K562 (cell line): ENCODE data around the gene POU3F1. TPM values are rescaled to one million over a fixed set of nuclear protein-coding genes. Genes with fewer than 3 reads are reported as not detected.

ENCODE experiments used
- ATAC-seq: fragments of 200-7000 bp; cut with Tn5 transposase; 3 replicates; pipeline ENCODE4 v1.9.1; 2020; ENCODE audit warnings: moderate library complexity
- BruUV-seq: library from RNA; stranded (reverse); fragments of 400-500 nt; replicated peaks from 2 replicates; lab custom pipeline; 2021; lab: Mats Ljungman, UMichigan
- CTCF ChIA-PET: fragments of 300-600 bp; formaldehyde crosslinking; extraction: SDS; loops from one replicate; lab custom pipeline; 2021; ENCODE audit warnings: low intra/inter-chr PET ratio; lab: Yijun Ruan, JAX
- POLR2A ChIA-PET: fragments of 300-600, 350-650 bp; sonication (Branson Sonifier 250); formaldehyde crosslinking; extraction: SDS; loops from one replicate; lab custom pipeline; 2021; ENCODE audit warnings: antibody characterized with exemption, inconsistent platforms; lab: Yijun Ruan, JAX
- DNase-seq, 4 experiments: peaks; one replicate each; pipeline versions ENCODE4 v3.0.0 to v3.0.0-alpha.2; 2011 to 2018; ENCODE audit warnings: low spot score in 3 of 4, mixed read lengths in 3 of 4; ENCODE audit errors: extremely low read depth in 1 of 4
- FAIRE-seq: peaks from 2 replicates; lab custom pipeline; 2011; peaks lifted over from hg19 to GRCh38; lab: Jason Lieb, UNC
- H2AFZ ChIP-seq: 2 replicates; pipeline ENCODE4 v1.6.0; 2011; ENCODE audit warnings: low read depth, low read length, control low read depth, inconsistent platforms
- H3K27ac ChIP-seq: fragments of 200-600 bp; 3 replicates; pipeline ENCODE4 v1.8.0; 2011; ENCODE audit warnings: low read depth, mild to moderate bottlenecking, control low read depth, inconsistent platforms, low read length, moderate library complexity, mixed read lengths; ENCODE audit errors: extremely low read depth
- H3K27me3 ChIP-seq, 2 experiments: fragments of 300-600 bp in 1 of 2; 2 replicates in 1 of 2; 3 replicates in 1 of 2; pipeline versions ENCODE4 v1.6.0 to v1.8.0; 2011; ENCODE audit warnings: inconsistent platforms in 2 of 2, low read length in 2 of 2, mild to moderate bottlenecking in 1 of 2, mixed read lengths in 1 of 2, moderate library complexity in 1 of 2; ENCODE audit not compliant: control insufficient read depth in 2 of 2, insufficient read depth in 2 of 2
- H3K36me3 ChIP-seq: fragments of 300-600 bp; 3 replicates; pipeline ENCODE4 v1.8.0; 2011; ENCODE audit warnings: mild to moderate bottlenecking, low read length, inconsistent platforms; ENCODE audit not compliant: control insufficient read depth, insufficient read depth
- H3K4me1 ChIP-seq, 2 experiments: fragments of 200-600 bp in 1 of 2; replicated peaks in 1 of 2; 2 replicates in 1 of 2; 3 replicates in 1 of 2; pipeline versions ENCODE4 v1.5.1 to v1.8.0; 2011; ENCODE audit warnings: inconsistent platforms in 2 of 2, low read length in 2 of 2, mild to moderate bottlenecking in 1 of 2, mixed read lengths in 1 of 2, moderate library complexity in 1 of 2; ENCODE audit not compliant: control insufficient read depth in 2 of 2, insufficient read depth in 2 of 2
- H3K4me2 ChIP-seq: 2 replicates; pipeline ENCODE4 v1.6.1; 2011; ENCODE audit warnings: low read length, control low read depth, inconsistent platforms, mixed read lengths; ENCODE audit not compliant: insufficient read depth
- H3K4me3 ChIP-seq: fragments of 200-600 bp; sonication (generic), shearing (Covaris generic); 2 replicates; pipeline ENCODE4 v1.5.1; 2016; ENCODE audit warnings: control low read depth, inconsistent platforms
- H3K79me2 ChIP-seq: fragments of 200-600 bp; 3 replicates; pipeline ENCODE4 v1.8.0; 2011; ENCODE audit warnings: low read length, inconsistent platforms; ENCODE audit not compliant: control insufficient read depth, insufficient read depth
- H3K9ac ChIP-seq, 2 experiments: 2 replicates each; pipeline versions ENCODE4 v1.6.0 to v1.6.1; 2011; ENCODE audit warnings: low read depth in 2 of 2, low read length in 2 of 2, control low read depth in 1 of 2, inconsistent platforms in 1 of 2, mild to moderate bottlenecking in 1 of 2, mixed read lengths in 1 of 2; ENCODE audit not compliant: insufficient read depth in 1 of 2
- H3K9me1 ChIP-seq: one replicate; pipeline ENCODE4 v1.6.0; 2011; ENCODE audit warnings: inconsistent platforms, mild to moderate bottlenecking, low read length, moderate library complexity; ENCODE audit not compliant: control insufficient read depth, insufficient read depth
- H3K9me3 ChIP-seq: replicated peaks from 2 replicates; pipeline ENCODE4 v1.5.1; 2011; ENCODE audit warnings: low read depth, low read length, inconsistent platforms; ENCODE audit not compliant: control insufficient read depth, insufficient read depth
- H4K20me1 ChIP-seq: replicated peaks from 2 replicates; pipeline ENCODE4 v1.6.1; 2011; ENCODE audit warnings: low read length, inconsistent platforms, mixed read lengths; ENCODE audit not compliant: control insufficient read depth, insufficient read depth
- CCNT2 ChIP-seq: IDR thresholded peaks from 2 replicates; pipeline ENCODE4 v1.6.1; 2011; ENCODE audit warnings: borderline replicate concordance, low read depth, mild to moderate bottlenecking, moderate library complexity, mixed read lengths, low read length; ENCODE audit not compliant: insufficient read length; ENCODE audit errors: extremely low read depth
- DPF2 ChIP-seq: fragments of 450-650 bp; IDR thresholded peaks from 2 replicates; pipeline ENCODE4 v1.6.1; 2016
- NFE2L1 ChIP-seq: fragments of 450-650 bp; IDR thresholded peaks from 2 replicates; pipeline ENCODE4 v1.6.1; 2016; ENCODE audit warnings: missing genetic modification characterization, low read depth, mild to moderate bottlenecking, missing compliant biosample characterization, moderate library complexity, borderline replicate concordance
- PML ChIP-seq: IDR thresholded peaks from 2 replicates; pipeline ENCODE4 v1.6.1; 2012; ENCODE audit warnings: low read length, inconsistent platforms
- SUPT5H ChIP-seq: fragments of 450-650 bp; IDR thresholded peaks from 2 replicates; pipeline ENCODE4 v1.6.1; 2016
- TAF1 ChIP-seq: IDR thresholded peaks from 2 replicates; pipeline ENCODE4 v1.6.1; 2011; ENCODE audit warnings: mild to moderate bottlenecking, low read length, moderate library complexity; ENCODE audit not compliant: insufficient read depth, control insufficient read depth, severe bottlenecking; ENCODE audit errors: extremely low read depth
- ZBTB17 ChIP-seq: fragments of 450-650 bp; formaldehyde crosslinking; IDR thresholded peaks from 2 replicates; pipeline ENCODE4 v1.4.0; 2020; ENCODE audit warnings: mild to moderate bottlenecking
- ZNF175 ChIP-seq: fragments of 200-800 bp; sonication (Bioruptor generic); IDR thresholded peaks from 2 replicates; pipeline ENCODE4 v1.6.1; 2016; ENCODE audit warnings: low read depth, mild to moderate bottlenecking, missing genetic modification characterization, missing compliant biosample characterization
- ZNF766 ChIP-seq: fragments of 200-800 bp; sonication (Bioruptor generic); conservative IDR thresholded peaks from 2 replicates; pipeline ENCODE4 v1.6.1; 2016; ENCODE audit warnings: missing genetic modification characterization, missing compliant biosample characterization
- WGBS: fragments of 100-300 bp; shearing (Covaris generic); methylation state at CpG from one replicate; pipeline ENCODE4 v1.1.6; 2016; ENCODE audit warnings: low coverage, mixed read lengths; ENCODE audit not compliant: insufficient coverage; ENCODE audit errors: missing lambda C conversion rate; 5-methylcytosine and 5-hydroxymethylcytosine counted together
- in situ Hi-C: fragments of 300-500 bp; cut with MboI; formaldehyde crosslinking; loops from 4 replicates; pipeline ENCODE4 v1.15.0; 2018; ENCODE audit warnings: inconsistent platforms, mixed read lengths
- intact Hi-C: fragments of 100-400 bp; cut with micrococcal nuclease; formaldehyde crosslinking; loops from 2 replicates; pipeline ENCODE4 v1.14.2; 2022
- polyA plus RNA-seq, 8 experiments: library from polyadenylated mRNA; depleted of rRNA in 4 of 8; stranded (reverse) in 5 of 8; unstranded in 3 of 8; fragments of >200 nt; fragmentation: Nextera tagmentation in 2 of 8; fragmentation: Illumina TruSeq in 1 of 8; extraction: Ambion mirVana in 2 of 8; extraction: Trizol in 1 of 8; gene quantifications; 2 replicates each; pipeline versions ENCODE4 v1.2.1 to v1.2.3, GENCODE V29; 2011 to 2014; ENCODE audit warnings: inconsistent platforms in 1 of 8, missing spikeins in 1 of 8
- total RNA-seq, 7 experiments: library from RNA; depleted of rRNA in 6 of 7; stranded (reverse); fragments of >200 nt in 6 of 7; fragmentation: Illumina TruSeq in 2 of 7; extraction: Trizol in 2 of 7; gene quantifications; 2 replicates each; pipeline versions ENCODE4 v1.2.1 to v1.2.3, GENCODE V29; 2011 to 2021; ENCODE audit warnings: low replicate concordance in 1 of 7
- TF ChIP-seq, protein P1 (sequence below): fragments of 250-450 bp; sonication (Bioruptor Pico); IDR thresholded peaks from 2 replicates; pipeline ENCODE4 v1.5.0; 2020; ENCODE audit warnings: mild to moderate bottlenecking, borderline replicate concordance
- TF ChIP-seq, protein P2 (sequence below): fragments of 450-650 bp; IDR thresholded peaks from 2 replicates; pipeline ENCODE4 v1.6.1; 2016; ENCODE audit warnings: low read depth

The POU3F1 gene
- total and polyA plus RNA-seq, 9 of the 15 experiments (the other 6 are each of a cell fraction or from before 2014, with no cell fraction given): 0.09 TPM; not detected in 8

DNA sequence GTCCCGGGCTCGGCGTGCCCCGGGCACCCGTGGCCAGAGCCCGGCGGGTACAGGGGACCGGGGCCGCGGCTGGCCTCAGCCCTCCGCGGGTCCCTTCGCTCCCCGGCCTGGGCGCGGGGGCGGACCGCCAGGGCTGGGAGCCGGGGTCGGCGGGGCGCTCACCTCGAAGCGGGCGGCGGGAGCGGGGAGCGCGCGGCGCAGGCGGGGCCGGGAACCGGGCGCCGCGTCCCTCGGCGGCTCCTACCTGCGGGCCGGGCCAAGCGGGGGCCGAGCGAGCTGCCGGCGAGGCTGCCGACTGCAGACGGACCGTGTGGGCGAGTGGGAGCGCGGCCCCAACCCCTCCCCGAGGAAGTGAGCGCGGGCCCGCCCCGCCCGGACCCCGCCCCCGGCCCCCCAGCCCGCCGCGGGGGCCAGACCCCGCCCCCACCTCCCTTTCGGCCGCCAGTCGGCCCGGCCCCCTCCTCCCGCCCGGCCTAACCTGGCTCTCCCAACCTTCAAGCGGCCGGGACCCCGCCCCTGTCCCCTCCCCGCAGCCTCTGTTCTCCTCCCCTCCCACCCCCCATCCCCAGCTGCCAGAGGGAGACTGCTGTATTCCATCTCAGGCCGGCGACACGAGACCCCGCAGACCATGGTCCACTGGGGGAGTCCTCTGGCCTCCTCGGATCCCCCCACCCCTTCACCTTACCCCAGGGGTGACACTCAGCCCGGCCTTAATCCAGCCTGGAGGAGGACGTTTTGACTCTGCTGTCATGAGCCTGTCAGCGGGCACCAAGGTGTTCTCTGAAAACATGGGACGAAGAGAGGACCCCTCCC is 41.2 kb downstream of the POU3F1 start, which contains the start of gene FHL3:
FHL3 (minus strand) TSS at position 320 of the 813 bp plus-strand sequence. CDS start 6,102 bp downstream, outside the sequence.
- H3K4me2 ChIP-seq: peak within 1 kb of the TSS; percentile 92
- peak within 1 kb of the TSS; percentile 82 for H3K27ac ChIP-seq
- no peaks in the 10 kb centered on the region for H3K9me1 ChIP-seq
- H3K4me3 ChIP-seq: peak within 1 kb of the TSS; percentile 65
- H2AFZ ChIP-seq: peak within 1 kb of the TSS; percentile 82
- POLR2A ChIA-PET: interaction anchor here (0.6 to 1.0 kb wide), 2 partner anchors 11 to 1813 kb away, joined by 3 to 4 read pairs; no protein-coding TSS in a partner anchor
- FAIRE-seq (no peak), DNase-seq (peak; percentile 95 to 96 (median 96)), ATAC-seq (peak; percentile 64)
- H4K20me1 ChIP-seq: 0 out of 2 replicates have a peak, but pooled peaks cover 12% of the 10 kb centered on the region
- H3K79me2 ChIP-seq: peaks cover 56% of the 10 kb centered on the region
- no TSS peak for BruUV-seq
- no peaks in the 10 kb centered on the region for H3K27me3 ChIP-seq
- peaks cover 33% of the 10 kb centered on the region for H3K36me3 ChIP-seq
- 1% methylated on average over 34 of the region's 83 CpGs for WGBS
- CTCF ChIA-PET: no interaction called here
- in situ Hi-C loops (no loop called here), intact Hi-C loops (no loop called here)
- no peaks in the 10 kb centered on the region for H3K9me3 ChIP-seq
- H3K9ac ChIP-seq: peak within 1 kb of the TSS; percentile 86 to 99
- peaks cover 58% of the 10 kb centered on the region in 2 experiments for H3K4me1 ChIP-seq
- TF ChIP-seq CCNT2 (peak; percentile 73), ZNF766 (CRISPR knock-in tag) (no peak), SUPT5H (peak; percentile 56; the same call in 1 of the 2 replicates), DPF2 (0 out of 2 replicates have a peak, but pooled peaks have one; percentile 19), TAF1 (peak; percentile 91), PML (peak; percentile 43; the same call in 1 of the 2 replicates), NFE2L1 (tag) (no peak), ZNF175 (no peak), ZBTB17 (CRISPR knock-in tag) (no peak)
- TF ChIP-seq, protein P1, sequence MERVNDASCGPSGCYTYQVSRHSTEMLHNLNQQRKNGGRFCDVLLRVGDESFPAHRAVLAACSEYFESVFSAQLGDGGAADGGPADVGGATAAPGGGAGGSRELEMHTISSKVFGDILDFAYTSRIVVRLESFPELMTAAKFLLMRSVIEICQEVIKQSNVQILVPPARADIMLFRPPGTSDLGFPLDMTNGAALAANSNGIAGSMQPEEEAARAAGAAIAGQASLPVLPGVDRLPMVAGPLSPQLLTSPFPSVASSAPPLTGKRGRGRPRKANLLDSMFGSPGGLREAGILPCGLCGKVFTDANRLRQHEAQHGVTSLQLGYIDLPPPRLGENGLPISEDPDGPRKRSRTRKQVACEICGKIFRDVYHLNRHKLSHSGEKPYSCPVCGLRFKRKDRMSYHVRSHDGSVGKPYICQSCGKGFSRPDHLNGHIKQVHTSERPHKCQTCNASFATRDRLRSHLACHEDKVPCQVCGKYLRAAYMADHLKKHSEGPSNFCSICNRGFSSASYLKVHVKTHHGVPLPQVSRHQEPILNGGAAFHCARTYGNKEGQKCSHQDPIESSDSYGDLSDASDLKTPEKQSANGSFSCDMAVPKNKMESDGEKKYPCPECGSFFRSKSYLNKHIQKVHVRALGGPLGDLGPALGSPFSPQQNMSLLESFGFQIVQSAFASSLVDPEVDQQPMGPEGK (CRISPR knock-in tag): no peak
- TF ChIP-seq, protein P2, sequence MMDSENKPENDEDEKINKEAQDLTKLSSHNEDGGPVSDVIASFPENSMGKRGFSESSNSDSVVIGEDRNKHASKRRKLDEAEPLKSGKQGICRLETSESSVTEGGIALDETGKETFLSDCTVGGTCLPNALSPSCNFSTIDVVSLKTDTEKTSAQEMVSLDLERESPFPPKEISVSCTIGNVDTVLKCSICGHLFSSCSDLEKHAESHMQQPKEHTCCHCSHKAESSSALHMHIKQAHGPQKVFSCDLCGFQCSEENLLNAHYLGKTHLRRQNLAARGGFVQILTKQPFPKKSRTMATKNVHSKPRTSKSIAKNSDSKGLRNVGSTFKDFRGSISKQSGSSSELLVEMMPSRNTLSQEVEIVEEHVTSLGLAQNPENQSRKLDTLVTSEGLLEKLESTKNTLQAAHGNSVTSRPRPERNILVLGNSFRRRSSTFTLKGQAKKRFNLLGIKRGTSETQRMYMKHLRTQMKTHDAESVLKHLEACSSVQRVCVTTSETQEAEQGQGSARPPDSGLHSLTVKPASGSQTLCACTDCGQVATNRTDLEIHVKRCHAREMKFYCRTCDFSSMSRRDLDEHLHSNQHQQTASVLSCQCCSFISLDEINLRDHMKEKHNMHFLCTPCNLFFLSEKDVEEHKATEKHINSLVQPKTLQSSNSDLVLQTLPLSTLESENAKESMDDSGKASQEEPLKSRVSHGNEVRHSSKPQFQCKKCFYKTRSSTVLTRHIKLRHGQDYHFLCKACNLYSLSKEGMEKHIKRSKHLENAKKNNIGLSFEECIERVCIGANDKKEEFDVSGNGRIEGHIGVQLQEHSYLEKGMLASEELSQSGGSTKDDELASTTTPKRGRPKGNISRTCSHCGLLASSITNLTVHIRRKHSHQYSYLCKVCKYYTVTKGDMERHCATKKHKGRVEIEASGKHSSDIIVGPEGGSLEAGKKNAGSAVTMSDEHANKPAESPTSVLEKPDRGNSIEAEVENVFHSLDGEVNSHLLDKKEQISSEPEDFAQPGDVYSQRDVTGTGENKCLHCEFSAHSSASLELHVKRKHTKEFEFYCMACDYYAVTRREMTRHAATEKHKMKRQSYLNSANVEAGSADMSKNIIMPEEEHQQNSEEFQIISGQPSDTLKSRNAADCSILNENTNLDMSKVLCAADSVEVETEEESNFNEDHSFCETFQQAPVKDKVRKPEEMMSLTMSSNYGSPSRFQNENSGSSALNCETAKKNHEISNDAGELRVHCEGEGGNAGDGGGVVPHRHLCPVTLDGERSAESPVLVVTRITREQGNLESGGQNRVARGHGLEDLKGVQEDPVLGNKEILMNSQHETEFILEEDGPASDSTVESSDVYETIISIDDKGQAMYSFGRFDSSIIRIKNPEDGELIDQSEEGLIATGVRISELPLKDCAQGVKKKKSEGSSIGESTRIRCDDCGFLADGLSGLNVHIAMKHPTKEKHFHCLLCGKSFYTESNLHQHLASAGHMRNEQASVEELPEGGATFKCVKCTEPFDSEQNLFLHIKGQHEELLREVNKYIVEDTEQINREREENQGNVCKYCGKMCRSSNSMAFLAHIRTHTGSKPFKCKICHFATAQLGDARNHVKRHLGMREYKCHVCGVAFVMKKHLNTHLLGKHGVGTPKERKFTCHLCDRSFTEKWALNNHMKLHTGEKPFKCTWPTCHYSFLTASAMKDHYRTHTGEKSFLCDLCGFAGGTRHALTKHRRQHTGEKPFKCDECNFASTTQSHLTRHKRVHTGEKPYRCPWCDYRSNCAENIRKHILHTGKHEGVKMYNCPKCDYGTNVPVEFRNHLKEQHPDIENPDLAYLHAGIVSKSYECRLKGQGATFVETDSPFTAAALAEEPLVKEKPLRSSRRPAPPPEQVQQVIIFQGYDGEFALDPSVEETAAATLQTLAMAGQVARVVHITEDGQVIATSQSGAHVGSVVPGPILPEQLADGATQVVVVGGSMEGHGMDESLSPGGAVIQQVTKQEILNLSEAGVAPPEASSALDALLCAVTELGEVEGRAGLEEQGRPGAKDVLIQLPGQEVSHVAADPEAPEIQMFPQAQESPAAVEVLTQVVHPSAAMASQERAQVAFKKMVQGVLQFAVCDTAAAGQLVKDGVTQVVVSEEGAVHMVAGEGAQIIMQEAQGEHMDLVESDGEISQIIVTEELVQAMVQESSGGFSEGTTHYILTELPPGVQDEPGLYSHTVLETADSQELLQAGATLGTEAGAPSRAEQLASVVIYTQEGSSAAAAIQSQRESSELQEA: no peak
